SK-N-SH (cell line): ENCODE measurements around the gene UNC13D. TPM values are rescaled to one million over a fixed set of nuclear protein-coding genes. Genes with fewer than 3 reads are reported as not detected.

Experiments used
- CTCF ChIA-PET: fragments of 300-600, 350-600 bp; formaldehyde crosslinking; extraction: SDS; loops from one replicate; lab custom pipeline; 2021; lab: Yijun Ruan, JAX
- POLR2A ChIA-PET: fragments of 350-600 bp; sonication (Branson Sonifier 250); formaldehyde crosslinking; extraction: SDS; loops from one replicate; lab custom pipeline; 2020; ENCODE audit warnings: antibody characterized with exemption, inconsistent platforms; lab: Yijun Ruan, JAX
- DNase-seq: peaks from one replicate; pipeline ENCODE4 v3.0.0; 2012
- H2AFZ ChIP-seq: fragments of 200-600 bp; sonication (generic); 2 replicates; pipeline ENCODE4 v1.8.1; 2016; ENCODE audit warnings: antibody characterized with exemption, mild to moderate bottlenecking, low read depth
- H3F3A ChIP-seq: fragments of 200-600 bp; sonication (generic); replicated peaks from 2 replicates; pipeline ENCODE3; 2016; ENCODE audit warnings: antibody characterized with exemption, mild to moderate bottlenecking; ENCODE audit not compliant: insufficient read depth
- H3K27ac ChIP-seq, 2 experiments: fragments of 200-500 bp in 1 of 2; fragments of 200-600 bp in 1 of 2; sonication (Bioruptor generic) in 1 of 2; sonication (generic), shearing (Covaris generic) in 1 of 2; 2 replicates each; pipeline versions ENCODE4 v1.5.1 to v1.6.1; 2014 to 2016; ENCODE audit warnings: low read depth in 2 of 2, inconsistent platforms in 1 of 2, low read length in 1 of 2, mild to moderate bottlenecking in 1 of 2, mixed read lengths in 1 of 2
- H3K27me3 ChIP-seq: fragments of 200-600 bp; sonication (generic), shearing (Covaris generic); 2 replicates; pipeline ENCODE4 v1.6.1; 2016; ENCODE audit warnings: mixed run types; ENCODE audit not compliant: insufficient read depth
- H3K36me3 ChIP-seq, 2 experiments: fragments of 200-500 bp in 1 of 2; fragments of 200-600 bp in 1 of 2; sonication (Bioruptor generic) in 1 of 2; sonication (generic) in 1 of 2; replicated peaks in 1 of 2; 2 replicates each; pipeline versions ENCODE3 to v1.5.1; 2014 to 2016; ENCODE audit warnings: low read length in 1 of 2, mild to moderate bottlenecking in 1 of 2; ENCODE audit not compliant: insufficient read depth in 2 of 2, control insufficient read depth in 1 of 2
- H3K4me1 ChIP-seq, 2 experiments: fragments of 200-500 bp in 1 of 2; fragments of 200-600 bp in 1 of 2; sonication (Bioruptor generic) in 1 of 2; sonication (generic), shearing (Covaris generic) in 1 of 2; 2 replicates each; pipeline versions ENCODE4 v1.5.1 to v1.6.1; 2014 to 2016; ENCODE audit warnings: low read depth in 1 of 2, low read length in 1 of 2, mixed run types in 1 of 2; ENCODE audit not compliant: insufficient read depth in 2 of 2, control insufficient read depth in 1 of 2
- H3K4me2 ChIP-seq: fragments of 200-600 bp; sonication (generic), shearing (Covaris generic); 2 replicates; pipeline ENCODE4 v1.6.1; 2017; ENCODE audit warnings: mixed run types
- H3K4me3 ChIP-seq, 2 experiments: fragments of 200-500 bp in 1 of 2; fragments of 200-600 bp in 1 of 2; sonication (Bioruptor generic) in 1 of 2; sonication (generic), shearing (Covaris generic) in 1 of 2; 2 replicates each; pipeline versions ENCODE4 v1.5.1 to v1.8.1; 2014 to 2016; ENCODE audit warnings: low read depth in 2 of 2, inconsistent platforms in 1 of 2, low read length in 1 of 2, mild to moderate bottlenecking in 1 of 2, mixed read lengths in 1 of 2, moderate library complexity in 1 of 2
- H3K79me2 ChIP-seq: fragments of 200-600 bp; sonication (generic); 2 replicates; pipeline ENCODE4 v1.8.1; 2017; ENCODE audit warnings: mild to moderate bottlenecking; ENCODE audit not compliant: insufficient read depth
- H3K9ac ChIP-seq: fragments of 200-600 bp; sonication (generic); 2 replicates; pipeline ENCODE4 v1.6.1; 2017; ENCODE audit warnings: mixed run types
- H3K9me2 ChIP-seq: fragments of 200-600 bp; sonication (generic); 2 replicates; pipeline ENCODE4 v1.6.1; 2017; ENCODE audit warnings: mixed run types
- H3K9me3 ChIP-seq: fragments of 200-600 bp; sonication (generic); 2 replicates; pipeline ENCODE4 v1.6.1; 2017; ENCODE audit warnings: mixed run types, mild to moderate bottlenecking, moderate library complexity
- H4K20me1 ChIP-seq: fragments of 200-600 bp; sonication (generic); 2 replicates; pipeline ENCODE4 v1.6.1; 2017; ENCODE audit warnings: mild to moderate bottlenecking, mixed run types; ENCODE audit not compliant: insufficient read depth
- ELF1 ChIP-seq: IDR thresholded peaks from 2 replicates; pipeline ENCODE4 v1.4.0; 2012
- EP300 ChIP-seq, 2 experiments: IDR thresholded peaks; 2 replicates each; pipeline versions ENCODE4 v1.4.0 to v1.6.1; 2012; ENCODE audit warnings: borderline replicate concordance in 1 of 2, low read depth in 1 of 2, low read length in 1 of 2
- EZH2phosphoT487 ChIP-seq: fragments of 200-600 bp; sonication (generic); IDR thresholded peaks from 2 replicates; pipeline ENCODE4 v1.6.1; 2017; ENCODE audit warnings: low read depth, mixed run types, mild to moderate bottlenecking, antibody characterized with exemption, moderate library complexity, borderline replicate concordance
- FOSL2 ChIP-seq: IDR thresholded peaks from 2 replicates; pipeline ENCODE4 v1.4.0; 2012; ENCODE audit warnings: low read depth, mild to moderate bottlenecking, moderate library complexity, borderline replicate concordance
- FOXJ3 ChIP-seq: sonication (generic); formaldehyde crosslinking; IDR thresholded peaks from 2 replicates; pipeline ENCODE4 v1.5.1; 2020; ENCODE audit warnings: mild to moderate bottlenecking, missing genetic modification reagents
- FOXM1 ChIP-seq: IDR thresholded peaks from 2 replicates; pipeline ENCODE4 v1.4.0; 2012; ENCODE audit warnings: low read depth, mild to moderate bottlenecking
- MEF2A ChIP-seq: IDR thresholded peaks from 2 replicates; pipeline ENCODE4 v1.4.0; 2012; ENCODE audit warnings: low read depth, borderline replicate concordance
- NFIC ChIP-seq: IDR thresholded peaks from 2 replicates; pipeline ENCODE4 v1.4.0; 2012; ENCODE audit warnings: borderline replicate concordance
- RAD21 ChIP-seq: IDR thresholded peaks from 2 replicates; pipeline ENCODE4 v1.6.1; 2012; ENCODE audit warnings: mild to moderate bottlenecking, low read length
- RCOR1 ChIP-seq: fragments of 150-350 bp; IDR thresholded peaks from 2 replicates; pipeline ENCODE4 v1.6.1; 2017; ENCODE audit warnings: antibody characterized with exemption, low read length
- RFX5 ChIP-seq: IDR thresholded peaks from 2 replicates; pipeline ENCODE4 v1.6.1; 2012; ENCODE audit warnings: mild to moderate bottlenecking, improper control_type of control experiment, low read length
- SMC3 ChIP-seq: IDR thresholded peaks from 2 replicates; pipeline ENCODE4 v1.6.1; 2012; ENCODE audit warnings: low read depth, low read length, improper control_type of control experiment
- TAF1 ChIP-seq: IDR thresholded peaks from 2 replicates; pipeline ENCODE4 v1.6.1; 2012; ENCODE audit warnings: low read depth, mild to moderate bottlenecking, low read length, moderate library complexity, borderline replicate concordance
- TCF12 ChIP-seq: IDR thresholded peaks from 2 replicates; pipeline ENCODE4 v1.4.0; 2012
- TEAD4 ChIP-seq: IDR thresholded peaks from 2 replicates; pipeline ENCODE4 v1.4.0; 2012; ENCODE audit warnings: mild to moderate bottlenecking, borderline replicate concordance; ENCODE audit not compliant: insufficient read depth
- WGBS: methylation state at CpG from one replicate; pipeline ENCODE4 v1.1.6; 2017; ENCODE audit warnings: low lambda C conversion rate; 5-methylcytosine and 5-hydroxymethylcytosine counted together
- polyA plus RNA-seq, 3 experiments: library from polyadenylated mRNA; depleted of rRNA; stranded (reverse); fragments of >200 nt; gene quantifications; 2 replicates each; pipeline ENCODE4 v1.2.3, GENCODE V29; 2012
- TF ChIP-seq, protein P1 (sequence below): IDR thresholded peaks from 2 replicates; pipeline ENCODE4 v1.4.0; 2012; ENCODE audit warnings: low read depth, borderline replicate concordance
- TF ChIP-seq, protein P2 (sequence below): fragments of 200-600 bp; sonication (generic); IDR thresholded peaks from 2 replicates; pipeline ENCODE4 v1.6.1; 2017; ENCODE audit warnings: antibody characterized with exemption, mild to moderate bottlenecking, moderate library complexity
- TF ChIP-seq, protein P3 (sequence below): fragments of 150-350 bp; IDR thresholded peaks from 2 replicates; pipeline ENCODE4 v1.6.1; 2016; ENCODE audit warnings: mild to moderate bottlenecking, low read depth, low read length

The UNC13D gene
- polyA plus RNA-seq, 1 of the 3 experiments (the other 2 are of a cell fraction): 0.99 TPM

DNA sequence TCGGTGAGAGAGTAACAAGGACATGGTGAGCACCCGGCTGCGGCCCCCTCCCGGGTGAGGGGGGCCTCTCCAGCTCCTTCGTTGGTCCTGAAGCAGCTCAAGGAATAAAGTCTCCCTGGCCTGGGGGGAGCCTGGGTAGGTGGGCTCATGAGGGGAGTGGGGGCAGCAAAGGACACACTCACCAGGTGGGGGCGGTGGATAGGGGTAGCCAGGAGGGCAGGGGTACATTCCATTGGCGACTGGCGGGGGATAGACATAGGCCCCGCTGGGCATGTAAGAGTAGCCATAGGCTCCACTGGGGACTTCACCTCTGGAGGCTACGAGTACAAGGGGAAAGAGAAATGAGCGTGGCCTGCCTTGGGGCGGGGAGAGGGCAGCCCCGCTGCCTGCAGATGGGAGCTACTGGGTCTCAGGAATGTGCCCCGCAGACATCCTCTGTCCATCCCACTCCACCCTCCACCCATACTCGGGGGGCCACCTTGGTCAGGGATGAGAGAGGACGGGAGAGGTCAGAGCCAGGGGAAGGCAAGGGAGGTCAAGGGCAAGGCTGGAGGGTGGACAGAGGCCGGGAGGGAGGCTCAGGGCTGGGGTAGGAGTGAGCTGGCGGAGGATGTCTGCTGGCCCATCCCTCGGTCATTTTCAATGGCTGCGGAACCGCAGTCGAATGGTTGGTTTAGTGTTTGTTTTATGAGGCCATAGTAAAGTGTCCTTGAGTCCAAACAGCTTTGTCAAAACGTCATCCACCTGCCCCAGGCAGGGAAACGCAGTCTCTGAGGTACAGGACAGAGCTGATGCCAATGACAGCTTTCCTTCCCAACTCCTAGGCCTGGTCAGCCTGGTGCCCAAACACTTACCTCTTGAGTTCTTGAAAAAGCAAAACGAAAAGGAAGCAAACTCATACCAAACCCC is 3.7 kb upstream of the UNC13D start:
- H2AFZ ChIP-seq: no peak overlapping the region
- peaks cover 28 to 51% of the 10 kb centered on the region in 2 experiments for H3K36me3 ChIP-seq
- no peaks in the 10 kb centered on the region for H3K9me2 ChIP-seq
- H3K4me2 ChIP-seq: no peak overlapping the region
- no peaks in the 10 kb centered on the region for H3F3A ChIP-seq
- WGBS: 83% methylated on average over 25 of the region's 25 CpGs
- TF ChIP-seq MEF2A (no peak), SMC3 (no peak), RCOR1 (no peak), FOXJ3 (no peak)
- TF ChIP-seq, protein P1, sequence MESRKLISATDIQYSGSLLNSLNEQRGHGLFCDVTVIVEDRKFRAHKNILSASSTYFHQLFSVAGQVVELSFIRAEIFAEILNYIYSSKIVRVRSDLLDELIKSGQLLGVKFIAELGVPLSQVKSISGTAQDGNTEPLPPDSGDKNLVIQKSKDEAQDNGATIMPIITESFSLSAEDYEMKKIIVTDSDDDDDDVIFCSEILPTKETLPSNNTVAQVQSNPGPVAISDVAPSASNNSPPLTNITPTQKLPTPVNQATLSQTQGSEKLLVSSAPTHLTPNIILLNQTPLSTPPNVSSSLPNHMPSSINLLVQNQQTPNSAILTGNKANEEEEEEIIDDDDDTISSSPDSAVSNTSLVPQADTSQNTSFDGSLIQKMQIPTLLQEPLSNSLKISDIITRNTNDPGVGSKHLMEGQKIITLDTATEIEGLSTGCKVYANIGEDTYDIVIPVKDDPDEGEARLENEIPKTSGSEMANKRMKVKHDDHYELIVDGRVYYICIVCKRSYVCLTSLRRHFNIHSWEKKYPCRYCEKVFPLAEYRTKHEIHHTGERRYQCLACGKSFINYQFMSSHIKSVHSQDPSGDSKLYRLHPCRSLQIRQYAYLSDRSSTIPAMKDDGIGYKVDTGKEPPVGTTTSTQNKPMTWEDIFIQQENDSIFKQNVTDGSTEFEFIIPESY: no peak
- TF ChIP-seq, all 33 proteins: peak for 0
- H3K9me3 ChIP-seq: no peaks in the 10 kb centered on the region
- peaks cover 17% of the 10 kb centered on the region for H3K79me2 ChIP-seq
- ChIA-PET CTCF (interaction anchor here (0.6 to 16.1 kb wide), 25 partner anchors 8 to 484 kb away, joined by 3 to 326 read pairs (median 4); partner anchors contain the start of genes TRIM47, TRIM65 and WBP2), POLR2A (interaction anchor here (0.7 to 4.8 kb wide), 2 partner anchors 8 to 18 kb away, joined by 3 to 31 read pairs; partner anchors contain the start of gene WBP2)
- no peak overlapping the region; a peak in 1 of 4 replicates for H3K4me3 ChIP-seq
- H3K27ac ChIP-seq: no peak overlapping the region
- no peaks in the 10 kb centered on the region; the same call in 1 of the 2 replicates for H4K20me1 ChIP-seq
- no peaks in the 10 kb centered on the region for H3K27me3 ChIP-seq
- no peak overlapping the region for H3K9ac ChIP-seq
- no peak for DNase-seq
- peaks cover 4 to 34% of the 10 kb centered on the region in 2 experiments; a peak in 3 of 4 replicates for H3K4me1 ChIP-seq

DNA sequence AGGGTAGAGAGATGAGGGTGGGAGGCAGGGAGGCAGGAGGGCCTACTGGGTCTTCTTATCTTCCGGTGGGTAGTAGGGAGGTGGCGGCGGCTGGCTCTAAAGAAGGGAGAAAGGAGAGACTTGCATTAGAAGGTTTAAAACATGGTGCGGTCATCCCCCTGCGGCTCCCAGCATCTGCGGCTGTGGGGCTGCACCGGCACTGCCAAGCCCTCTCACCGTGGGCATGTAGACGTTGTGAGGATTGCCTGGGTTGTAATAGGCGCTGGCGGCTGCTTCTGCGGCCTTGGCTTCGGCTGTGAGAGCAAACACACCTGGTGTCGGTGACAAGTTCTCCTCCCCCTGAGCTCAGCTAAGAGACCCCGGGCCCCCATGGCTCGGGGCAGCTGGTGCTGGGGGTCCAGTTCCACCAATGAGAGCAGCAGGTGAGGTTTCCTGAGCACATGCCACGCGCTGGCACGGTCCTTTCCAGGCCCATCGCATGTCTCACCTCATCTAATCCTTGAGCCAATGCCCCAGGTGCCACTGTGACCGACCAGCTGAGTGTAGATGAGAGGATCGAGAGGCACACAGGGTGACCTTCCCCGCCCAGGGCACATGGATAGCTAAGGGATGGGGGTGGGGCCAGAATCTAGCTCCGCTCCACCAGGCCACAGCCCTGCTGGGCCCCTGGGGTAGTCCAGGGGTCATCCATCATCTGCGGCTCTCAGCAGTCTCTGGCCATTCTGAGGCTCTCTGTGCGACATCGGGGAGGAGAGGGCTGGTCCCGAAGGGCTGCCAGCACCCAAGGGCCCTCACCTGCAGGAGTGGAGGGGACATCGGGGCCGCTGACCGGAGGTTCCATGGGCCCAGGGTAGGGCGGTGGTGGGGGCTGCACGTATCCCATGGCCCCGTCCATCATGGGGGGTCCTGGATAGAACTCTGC is 2.7 kb upstream of the UNC13D start:
- no peaks in the 10 kb centered on the region for H3K9me2 ChIP-seq
- no peaks in the 10 kb centered on the region for H4K20me1 ChIP-seq
- H3K79me2 ChIP-seq: peaks cover 7% of the 10 kb centered on the region
- H3K27ac ChIP-seq: no peak overlapping the region
- no peaks in the 10 kb centered on the region for H3K27me3 ChIP-seq
- no peaks in the 10 kb centered on the region for H3F3A ChIP-seq
- H3K36me3 ChIP-seq: peaks cover 28 to 51% of the 10 kb centered on the region in 2 experiments
- no peak for DNase-seq
- 93% methylated on average over 32 of the region's 34 CpGs for WGBS
- H3K4me2 ChIP-seq: no peak overlapping the region
- H3K9me3 ChIP-seq: no peaks in the 10 kb centered on the region
- H2AFZ ChIP-seq: no peak overlapping the region
- ChIA-PET CTCF (interaction anchor here (0.7 to 16.1 kb wide), 20 partner anchors 9 to 485 kb away, joined by 3 to 326 read pairs (median 5); partner anchors contain the start of genes TRIM47, TRIM65 and WBP2), POLR2A (interaction anchor here (0.7 to 4.8 kb wide), 4 partner anchors 9 to 69 kb away, joined by 3 to 38 read pairs (median 17); partner anchors contain the start of gene WBP2)
- H3K4me3 ChIP-seq: no peak overlapping the region
- no peak overlapping the region for H3K9ac ChIP-seq
- H3K4me1 ChIP-seq: peaks cover 4 to 34% of the 10 kb centered on the region in 2 experiments; a peak in 3 of 4 replicates
- no peak for TF ChIP-seq TEAD4
- TF ChIP-seq EP300 (IDR thresholded peaks at IDR 0.05; ENCODE audit: borderline replicate concordance in 1 of 2, low read depth in 1 of 2, low read length in 1 of 2): no peak
- no peak for TF ChIP-seq TCF12
- no peak for TF ChIP-seq ELF1
- no peak for TF ChIP-seq EZH2phosphoT487
- no peak for TF ChIP-seq TAF1
- TF ChIP-seq RFX5: no peak
- TF ChIP-seq RAD21: no peak
- TF ChIP-seq, protein P2, sequence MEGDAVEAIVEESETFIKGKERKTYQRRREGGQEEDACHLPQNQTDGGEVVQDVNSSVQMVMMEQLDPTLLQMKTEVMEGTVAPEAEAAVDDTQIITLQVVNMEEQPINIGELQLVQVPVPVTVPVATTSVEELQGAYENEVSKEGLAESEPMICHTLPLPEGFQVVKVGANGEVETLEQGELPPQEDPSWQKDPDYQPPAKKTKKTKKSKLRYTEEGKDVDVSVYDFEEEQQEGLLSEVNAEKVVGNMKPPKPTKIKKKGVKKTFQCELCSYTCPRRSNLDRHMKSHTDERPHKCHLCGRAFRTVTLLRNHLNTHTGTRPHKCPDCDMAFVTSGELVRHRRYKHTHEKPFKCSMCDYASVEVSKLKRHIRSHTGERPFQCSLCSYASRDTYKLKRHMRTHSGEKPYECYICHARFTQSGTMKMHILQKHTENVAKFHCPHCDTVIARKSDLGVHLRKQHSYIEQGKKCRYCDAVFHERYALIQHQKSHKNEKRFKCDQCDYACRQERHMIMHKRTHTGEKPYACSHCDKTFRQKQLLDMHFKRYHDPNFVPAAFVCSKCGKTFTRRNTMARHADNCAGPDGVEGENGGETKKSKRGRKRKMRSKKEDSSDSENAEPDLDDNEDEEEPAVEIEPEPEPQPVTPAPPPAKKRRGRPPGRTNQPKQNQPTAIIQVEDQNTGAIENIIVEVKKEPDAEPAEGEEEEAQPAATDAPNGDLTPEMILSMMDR: no peak
- TF ChIP-seq NFIC: no peak
- TF ChIP-seq FOXM1: no peak
- TF ChIP-seq, protein P3, sequence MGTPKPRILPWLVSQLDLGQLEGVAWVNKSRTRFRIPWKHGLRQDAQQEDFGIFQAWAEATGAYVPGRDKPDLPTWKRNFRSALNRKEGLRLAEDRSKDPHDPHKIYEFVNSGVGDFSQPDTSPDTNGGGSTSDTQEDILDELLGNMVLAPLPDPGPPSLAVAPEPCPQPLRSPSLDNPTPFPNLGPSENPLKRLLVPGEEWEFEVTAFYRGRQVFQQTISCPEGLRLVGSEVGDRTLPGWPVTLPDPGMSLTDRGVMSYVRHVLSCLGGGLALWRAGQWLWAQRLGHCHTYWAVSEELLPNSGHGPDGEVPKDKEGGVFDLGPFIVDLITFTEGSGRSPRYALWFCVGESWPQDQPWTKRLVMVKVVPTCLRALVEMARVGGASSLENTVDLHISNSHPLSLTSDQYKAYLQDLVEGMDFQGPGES: no peak
- TF ChIP-seq FOSL2: no peak
